Panc1 (cell line): ENCODE measurements around the gene FBXO45. TPM values are rescaled to one million over a fixed set of nuclear protein-coding genes. Genes with fewer than 3 reads are reported as not detected.
A peak's percentile ranks its signal among the peaks of the same experiment; 100 is the strongest.

Experiments used
- ATAC-seq: fragments of 200-7000 bp; cut with Tn5 transposase; 2 replicates; pipeline ENCODE4 v1.9.1; 2020; ENCODE audit warnings: mild to moderate bottlenecking, moderate library complexity
- BruUV-seq: library from RNA; stranded (reverse); fragments of 400-500 nt; replicated peaks from 2 replicates; lab custom pipeline; 2021; lab: Mats Ljungman, UMichigan
- CTCF ChIA-PET: fragments of 300-600 bp; sonication (Branson Sonifier 250); formaldehyde crosslinking; loops from one replicate; lab custom pipeline; 2022; ENCODE audit warnings: antibody characterized with exemption; lab: Charles Lee
- POLR2A ChIA-PET: fragments of 300-600 bp; sonication (Branson Sonifier 250); formaldehyde crosslinking; loops from one replicate; lab custom pipeline; 2022; ENCODE audit warnings: antibody characterized with exemption; lab: Charles Lee
- DNase-seq: peaks from one replicate; pipeline ENCODE4 v3.0.0-alpha.2; 2010; ENCODE audit warnings: low read depth, low spot score
- H3K27ac ChIP-seq: 2 replicates; pipeline ENCODE4 v1.5.1; 2011; ENCODE audit warnings: mild to moderate bottlenecking, low read length, inconsistent platforms
- H3K27me3 ChIP-seq: fragments of 200-500 bp; sonication (Bioruptor generic); 2 replicates; pipeline ENCODE4 v1.6.0; 2014; ENCODE audit warnings: low read length, inconsistent platforms; ENCODE audit not compliant: control insufficient read depth, insufficient read depth
- H3K36me3 ChIP-seq: fragments of 200-500 bp; sonication (Bioruptor generic); 2 replicates; pipeline ENCODE4 v1.5.1; 2014; ENCODE audit warnings: inconsistent platforms, mild to moderate bottlenecking, low read length, moderate library complexity; ENCODE audit not compliant: control insufficient read depth, insufficient read depth
- H3K4me1 ChIP-seq: 2 replicates; pipeline ENCODE4 v1.5.1; 2011; ENCODE audit warnings: inconsistent platforms, mild to moderate bottlenecking, low read length, moderate library complexity; ENCODE audit not compliant: control insufficient read depth, insufficient read depth
- H3K4me3 ChIP-seq, 2 experiments: 2 replicates each; pipeline ENCODE4 v1.5.1; 2011 to 2012; ENCODE audit warnings: low read depth in 2 of 2, low read length in 2 of 2, mild to moderate bottlenecking in 2 of 2, inconsistent platforms in 1 of 2, moderate library complexity in 1 of 2
- H3K9me3 ChIP-seq: fragments of 200-500 bp; sonication (Bioruptor generic); 2 replicates; pipeline ENCODE4 v1.5.1; 2014; ENCODE audit warnings: low read depth, mild to moderate bottlenecking, inconsistent platforms, low read length, moderate library complexity; ENCODE audit not compliant: control insufficient read depth, insufficient read depth
- POLR2AphosphoS5 ChIP-seq: IDR thresholded peaks from 2 replicates; pipeline ENCODE4 v1.6.1; 2012; ENCODE audit warnings: mild to moderate bottlenecking, low read depth, low read length, moderate library complexity
- SIN3A ChIP-seq: IDR thresholded peaks from 2 replicates; pipeline ENCODE4 v1.6.1; 2012; ENCODE audit warnings: low read depth, mild to moderate bottlenecking, low read length, moderate library complexity, borderline replicate concordance; ENCODE audit not compliant: insufficient read depth
- TCF7L2 ChIP-seq: IDR thresholded peaks from 2 replicates; pipeline ENCODE4 v1.6.1; 2011; ENCODE audit warnings: mild to moderate bottlenecking, low read depth, low read length, inconsistent platforms
- in situ Hi-C: cut with HindIII; loops from 2 replicates; pipeline ENCODE4 v1.10.0; 2016; ENCODE audit warnings: low sequenced_read_pairs, low pct_unique_long_range_greater_than_20kb
- intact Hi-C: fragments of 100-400 bp; cut with micrococcal nuclease; formaldehyde crosslinking; loops from one replicate; pipeline ENCODE4 v1.10.0; 2022; ENCODE audit not compliant: unreplicated experiment
- total RNA-seq: library from RNA; stranded (reverse); gene quantifications from one replicate; pipeline ENCODE4 v1.2.1, GENCODE V29; 2021; ENCODE audit not compliant: unreplicated experiment
- TF ChIP-seq, protein P1 (sequence below): fragments of 450-650 bp; IDR thresholded peaks from 2 replicates; pipeline ENCODE4 v1.5.1; 2017; ENCODE audit warnings: mild to moderate bottlenecking
- TF ChIP-seq, protein P2 (sequence below), 2 experiments: IDR thresholded peaks; 2 replicates each; pipeline ENCODE4 v1.6.1; 2011 to 2012; ENCODE audit warnings: low read depth in 2 of 2, control low read depth in 1 of 2, low read length in 1 of 2, mild to moderate bottlenecking in 1 of 2, moderate library complexity in 1 of 2; ENCODE audit not compliant: insufficient read depth in 1 of 2

FBXO45 gene
- total RNA-seq, 1 experiment from 2014 or later, result 21.6 TPM

DNA sequence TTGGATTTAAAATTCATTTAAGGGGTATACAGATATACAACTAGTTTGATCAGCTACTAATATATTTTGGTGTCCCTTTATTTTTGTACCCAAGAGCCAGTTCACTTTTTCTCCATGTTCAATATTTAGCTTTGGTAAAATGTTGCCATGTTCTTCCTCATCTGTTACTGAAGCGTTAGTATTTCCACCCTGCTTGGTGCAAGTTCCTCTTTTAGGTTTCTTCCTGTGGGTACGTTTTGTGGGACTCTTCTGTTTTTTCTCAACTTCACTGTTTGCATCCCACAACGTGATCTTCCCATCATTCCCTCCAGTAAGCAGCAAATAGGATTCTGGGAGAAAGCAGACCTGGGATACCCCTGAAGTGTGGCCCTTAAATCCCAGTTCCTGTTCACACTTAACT is 14.3 kb upstream of the FBXO45 start:
- in situ Hi-C loops (no loop called here), intact Hi-C loops (no loop called here)
- TSS peak; percentile 60 for BruUV-seq
- POLR2A ChIA-PET, result interaction anchor here (0.6 kb wide), 1 partner anchor 19 kb away, joined by 4 read pairs; no protein-coding TSS in a partner anchor
- ATAC-seq (no peak), DNase-seq (no peak)
- Histone ChIP-seq H3K4me1 (no peaks in the 10 kb centered on the region), H3K9me3 (no peaks in the 10 kb centered on the region; the same call in 1 of the 2 replicates), H3K27me3 (no peaks in the 10 kb centered on the region), H3K36me3 (no peaks in the 10 kb centered on the region), H3K27ac (no peak overlapping the region), H3K4me3 (no peak overlapping the region)
- TF ChIP-seq TCF7L2, result no peak
- TF ChIP-seq, protein P1, sequence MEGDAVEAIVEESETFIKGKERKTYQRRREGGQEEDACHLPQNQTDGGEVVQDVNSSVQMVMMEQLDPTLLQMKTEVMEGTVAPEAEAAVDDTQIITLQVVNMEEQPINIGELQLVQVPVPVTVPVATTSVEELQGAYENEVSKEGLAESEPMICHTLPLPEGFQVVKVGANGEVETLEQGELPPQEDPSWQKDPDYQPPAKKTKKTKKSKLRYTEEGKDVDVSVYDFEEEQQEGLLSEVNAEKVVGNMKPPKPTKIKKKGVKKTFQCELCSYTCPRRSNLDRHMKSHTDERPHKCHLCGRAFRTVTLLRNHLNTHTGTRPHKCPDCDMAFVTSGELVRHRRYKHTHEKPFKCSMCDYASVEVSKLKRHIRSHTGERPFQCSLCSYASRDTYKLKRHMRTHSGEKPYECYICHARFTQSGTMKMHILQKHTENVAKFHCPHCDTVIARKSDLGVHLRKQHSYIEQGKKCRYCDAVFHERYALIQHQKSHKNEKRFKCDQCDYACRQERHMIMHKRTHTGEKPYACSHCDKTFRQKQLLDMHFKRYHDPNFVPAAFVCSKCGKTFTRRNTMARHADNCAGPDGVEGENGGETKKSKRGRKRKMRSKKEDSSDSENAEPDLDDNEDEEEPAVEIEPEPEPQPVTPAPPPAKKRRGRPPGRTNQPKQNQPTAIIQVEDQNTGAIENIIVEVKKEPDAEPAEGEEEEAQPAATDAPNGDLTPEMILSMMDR, result no peak
- TF ChIP-seq SIN3A, result no peak
- TF ChIP-seq POLR2AphosphoS5, result no peak
- TF ChIP-seq, protein P2, sequence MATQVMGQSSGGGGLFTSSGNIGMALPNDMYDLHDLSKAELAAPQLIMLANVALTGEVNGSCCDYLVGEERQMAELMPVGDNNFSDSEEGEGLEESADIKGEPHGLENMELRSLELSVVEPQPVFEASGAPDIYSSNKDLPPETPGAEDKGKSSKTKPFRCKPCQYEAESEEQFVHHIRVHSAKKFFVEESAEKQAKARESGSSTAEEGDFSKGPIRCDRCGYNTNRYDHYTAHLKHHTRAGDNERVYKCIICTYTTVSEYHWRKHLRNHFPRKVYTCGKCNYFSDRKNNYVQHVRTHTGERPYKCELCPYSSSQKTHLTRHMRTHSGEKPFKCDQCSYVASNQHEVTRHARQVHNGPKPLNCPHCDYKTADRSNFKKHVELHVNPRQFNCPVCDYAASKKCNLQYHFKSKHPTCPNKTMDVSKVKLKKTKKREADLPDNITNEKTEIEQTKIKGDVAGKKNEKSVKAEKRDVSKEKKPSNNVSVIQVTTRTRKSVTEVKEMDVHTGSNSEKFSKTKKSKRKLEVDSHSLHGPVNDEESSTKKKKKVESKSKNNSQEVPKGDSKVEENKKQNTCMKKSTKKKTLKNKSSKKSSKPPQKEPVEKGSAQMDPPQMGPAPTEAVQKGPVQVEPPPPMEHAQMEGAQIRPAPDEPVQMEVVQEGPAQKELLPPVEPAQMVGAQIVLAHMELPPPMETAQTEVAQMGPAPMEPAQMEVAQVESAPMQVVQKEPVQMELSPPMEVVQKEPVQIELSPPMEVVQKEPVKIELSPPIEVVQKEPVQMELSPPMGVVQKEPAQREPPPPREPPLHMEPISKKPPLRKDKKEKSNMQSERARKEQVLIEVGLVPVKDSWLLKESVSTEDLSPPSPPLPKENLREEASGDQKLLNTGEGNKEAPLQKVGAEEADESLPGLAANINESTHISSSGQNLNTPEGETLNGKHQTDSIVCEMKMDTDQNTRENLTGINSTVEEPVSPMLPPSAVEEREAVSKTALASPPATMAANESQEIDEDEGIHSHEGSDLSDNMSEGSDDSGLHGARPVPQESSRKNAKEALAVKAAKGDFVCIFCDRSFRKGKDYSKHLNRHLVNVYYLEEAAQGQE (IDR thresholded peaks at IDR 0.05; ENCODE audit: insufficient read depth in 1 of 2, low read depth in 2 of 2, low read length in 1 of 2), result no peak
- CTCF ChIA-PET, result interaction anchor here (0.5 kb wide), 1 partner anchor 14 kb away, joined by 3 read pairs; no protein-coding TSS in a partner anchor

DNA sequence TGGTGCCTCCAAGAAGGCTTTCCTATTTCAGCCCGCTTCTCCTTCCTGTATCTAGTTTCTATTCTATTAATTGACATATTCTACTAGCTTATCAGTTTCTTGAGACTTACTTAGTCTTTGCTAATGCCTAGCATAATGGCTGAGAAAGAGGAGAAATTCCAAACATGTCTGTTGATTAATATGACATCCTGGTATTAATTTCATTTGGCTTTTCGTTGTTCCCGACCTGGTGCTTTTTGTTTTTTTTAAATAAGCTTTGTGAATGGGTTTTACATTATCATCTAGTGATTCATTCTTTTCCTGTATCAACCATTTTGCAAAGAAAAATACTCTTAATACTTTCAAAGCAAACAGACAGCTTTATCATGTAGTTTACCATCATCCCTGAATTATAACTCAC is 13.2 kb upstream of the FBXO45 start:
- Histone ChIP-seq H3K9me3 (no peaks in the 10 kb centered on the region), H3K36me3 (no peaks in the 10 kb centered on the region), H3K4me1 (no peaks in the 10 kb centered on the region), H3K27ac (no peak overlapping the region), H3K4me3 (no peak overlapping the region), H3K27me3 (no peaks in the 10 kb centered on the region)
- no peak for TF ChIP-seq SIN3A
- TF ChIP-seq POLR2AphosphoS5, result no peak
- TF ChIP-seq, protein P1, result no peak
- TF ChIP-seq, protein P2 (IDR thresholded peaks at IDR 0.05; ENCODE audit: insufficient read depth in 1 of 2, low read depth in 2 of 2, low read length in 1 of 2), result no peak
- TF ChIP-seq TCF7L2, result no peak
- ATAC-seq (no peak), DNase-seq (no peak)
- intact Hi-C loops, result no loop called here
- no TSS peak for BruUV-seq
- POLR2A ChIA-PET, result no interaction called here
- in situ Hi-C loops, result no loop called here
- CTCF ChIA-PET, result no interaction called here
